ENCODE results near the gene NRARP. TPM values are rescaled to one million over a fixed set of nuclear protein-coding genes. Genes with fewer than 3 reads are reported as not detected.

Gene NRARP
- total RNA-seq, 1 experiment from 2014 or later, result 22.2 TPM

DNA sequence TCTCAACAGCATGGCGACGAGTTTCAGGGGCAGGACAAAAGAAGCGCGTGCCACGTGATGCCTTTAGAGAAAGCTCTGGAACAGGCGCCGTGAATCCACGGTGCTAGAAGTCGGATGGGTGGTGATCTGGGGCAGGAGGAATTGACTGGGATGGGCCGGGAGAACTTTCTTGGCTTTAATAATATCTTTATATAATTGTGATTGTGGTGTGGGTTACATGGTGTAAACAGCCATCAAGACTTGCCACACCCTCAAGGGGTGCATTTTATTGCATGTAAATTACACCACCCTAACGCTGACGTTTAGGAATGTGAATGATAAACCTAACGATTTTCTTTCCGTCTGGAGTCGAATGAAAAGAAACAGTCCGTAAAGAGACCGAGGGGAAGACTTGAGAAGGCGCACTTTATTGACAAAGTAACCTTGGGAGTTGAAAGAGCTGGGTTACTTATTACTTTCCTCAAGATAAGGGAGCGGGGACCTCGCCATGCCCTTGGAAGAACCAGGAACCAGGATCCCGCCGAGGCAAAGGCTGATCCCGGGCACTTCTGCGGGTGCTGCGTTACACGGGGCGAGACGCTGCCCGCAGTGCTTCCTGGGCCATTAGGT is 8.5 kb downstream of the NRARP start:
- H3K9ac ChIP-seq (ENCODE audit: low read length), result no peak overlapping the region
- H3K9me2 ChIP-seq (ENCODE audit: insufficient read depth), result no peaks in the 10 kb centered on the region
- CTCF ChIA-PET, result interaction anchor here (0.9 to 1.0 kb wide), 3 partner anchors 9 to 129 kb away, joined by 3 to 5 read pairs (median 3); partner anchors contain the start of genes EXD3, NOXA1 and NRARP
- no TSS peak for BruUV-seq (replicated peaks)
- H4K20me1 ChIP-seq (ENCODE audit: insufficient read depth), result no peaks in the 10 kb centered on the region
- peaks cover 23 to 50% of the 10 kb centered on the region in 2 experiments for H3K4me1 ChIP-seq (ENCODE audit: control insufficient read depth in 1 of 2, insufficient read depth in 2 of 2, low read length in 2 of 2)
- no peak overlapping the region for H3K4me3 ChIP-seq (replicated peaks in 1 of 2; ENCODE audit: low read depth in 1 of 2, low read length in 2 of 2)
- RAD21 ChIA-PET (ENCODE audit: low non-redundant PET in 1 of 2, low total read pairs in 2 of 2, uncharacterized antibody in 2 of 2, unreplicated experiment in 2 of 2), result no interaction called here
- no peaks in the 10 kb centered on the region for H3K79me2 ChIP-seq (ENCODE audit: insufficient read depth, low read length)
- no peak for TF ChIP-seq SP1 (IDR thresholded peaks at IDR 0.05; ENCODE audit: low read depth)
- no peak for TF ChIP-seq EGR1 (IDR thresholded peaks at IDR 0.05; ENCODE audit: low read depth)
- no peak for TF ChIP-seq ZNF274 (IDR thresholded peaks at IDR 0.05; ENCODE audit: low read depth, low read length)
- no peak for TF ChIP-seq ELF1 (IDR thresholded peaks at IDR 0.05; ENCODE audit: borderline replicate concordance, low read depth)
- TF ChIP-seq ZBTB33 (IDR thresholded peaks at IDR 0.05; ENCODE audit: extremely low read depth, insufficient replicate concordance, low read length), result no peak
- no peak for TF ChIP-seq POLR2A (IDR thresholded peaks at IDR 0.05; ENCODE audit: borderline replicate concordance, extremely low read depth, insufficient read depth, insufficient read length)
- TF ChIP-seq ATF3 (IDR thresholded peaks at IDR 0.05), result no peak
- TF ChIP-seq CEBPB (IDR thresholded peaks at IDR 0.05; ENCODE audit: low read depth), result no peak
- TF ChIP-seq POLR2AphosphoS5 (IDR thresholded peaks at IDR 0.05; ENCODE audit: low read depth, low read length), result no peak
- TF ChIP-seq, protein P1, sequence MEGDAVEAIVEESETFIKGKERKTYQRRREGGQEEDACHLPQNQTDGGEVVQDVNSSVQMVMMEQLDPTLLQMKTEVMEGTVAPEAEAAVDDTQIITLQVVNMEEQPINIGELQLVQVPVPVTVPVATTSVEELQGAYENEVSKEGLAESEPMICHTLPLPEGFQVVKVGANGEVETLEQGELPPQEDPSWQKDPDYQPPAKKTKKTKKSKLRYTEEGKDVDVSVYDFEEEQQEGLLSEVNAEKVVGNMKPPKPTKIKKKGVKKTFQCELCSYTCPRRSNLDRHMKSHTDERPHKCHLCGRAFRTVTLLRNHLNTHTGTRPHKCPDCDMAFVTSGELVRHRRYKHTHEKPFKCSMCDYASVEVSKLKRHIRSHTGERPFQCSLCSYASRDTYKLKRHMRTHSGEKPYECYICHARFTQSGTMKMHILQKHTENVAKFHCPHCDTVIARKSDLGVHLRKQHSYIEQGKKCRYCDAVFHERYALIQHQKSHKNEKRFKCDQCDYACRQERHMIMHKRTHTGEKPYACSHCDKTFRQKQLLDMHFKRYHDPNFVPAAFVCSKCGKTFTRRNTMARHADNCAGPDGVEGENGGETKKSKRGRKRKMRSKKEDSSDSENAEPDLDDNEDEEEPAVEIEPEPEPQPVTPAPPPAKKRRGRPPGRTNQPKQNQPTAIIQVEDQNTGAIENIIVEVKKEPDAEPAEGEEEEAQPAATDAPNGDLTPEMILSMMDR (IDR thresholded peaks at IDR 0.05 in 2 of 3, conservative IDR thresholded peaks at IDR 0.05 in 1 of 3; ENCODE audit: borderline replicate concordance in 1 of 3, insufficient read depth in 1 of 3, low read depth in 2 of 3, low read length in 2 of 3), result no peak
- TF ChIP-seq CBX3 (IDR thresholded peaks at IDR 0.05; ENCODE audit: low read depth), result no peak
- TF ChIP-seq JUND (IDR thresholded peaks at IDR 0.05), result no peak
- TF ChIP-seq REST (IDR thresholded peaks at IDR 0.05; ENCODE audit: low read depth), result no peak
- no peak for TF ChIP-seq YY1 (IDR thresholded peaks at IDR 0.05; ENCODE audit: extremely low read depth, insufficient replicate concordance, low read depth, low read length)
- POLR2A ChIA-PET, result no interaction called here
- no peak for DNase-seq (ENCODE audit: low read depth, low spot score)
- intact Hi-C loops (cut with micrococcal nuclease), result loop anchor here (2.0 to 5.0 kb wide), 2 partner anchors 129 to 151 kb away; partner anchors contain the start of genes EXD3 and NOXA1
- H3K36me3 ChIP-seq (ENCODE audit: control insufficient read depth in 1 of 2, insufficient read depth in 2 of 2, low read length in 2 of 2), result no peaks in the 10 kb centered on the region
- no peak overlapping the region for H3K27ac ChIP-seq (ENCODE audit: low read depth, low read length)
- no peaks in the 10 kb centered on the region for H3K9me3 ChIP-seq (ENCODE audit: control insufficient read depth in 1 of 2, insufficient read depth in 1 of 2, low read depth in 1 of 2, low read length in 2 of 2)
- 0 out of 2 replicates have a peak overlapping the region, but pooled peaks have one; percentile 80 for H3K4me2 ChIP-seq (ENCODE audit: low read length)
- peak overlapping the region; percentile 31 for H2AFZ ChIP-seq (ENCODE audit: low read depth, low read length, poor library complexity, severe bottlenecking)
- no peak for ATAC-seq
- no peaks in the 10 kb centered on the region for H3K27me3 ChIP-seq (ENCODE audit: insufficient read depth, low read length)
